ENCODE measurements around the gene HNRNPA0.

HNRNPA0 gene

GRCh38 chr5:137724251-137724650, 29.9 kb downstream of the HNRNPA0 start:
- no peak for ATAC-seq
- no peak for TF ChIP-seq ZFP3 (CRISPR knock-in tag; IDR thresholded peaks at IDR 0.05)
- no peak for TF ChIP-seq ZNF565 (CRISPR knock-in tag; conservative IDR thresholded peaks at IDR 0.05; ENCODE audit: low read depth)
- TF ChIP-seq, protein P1, sequence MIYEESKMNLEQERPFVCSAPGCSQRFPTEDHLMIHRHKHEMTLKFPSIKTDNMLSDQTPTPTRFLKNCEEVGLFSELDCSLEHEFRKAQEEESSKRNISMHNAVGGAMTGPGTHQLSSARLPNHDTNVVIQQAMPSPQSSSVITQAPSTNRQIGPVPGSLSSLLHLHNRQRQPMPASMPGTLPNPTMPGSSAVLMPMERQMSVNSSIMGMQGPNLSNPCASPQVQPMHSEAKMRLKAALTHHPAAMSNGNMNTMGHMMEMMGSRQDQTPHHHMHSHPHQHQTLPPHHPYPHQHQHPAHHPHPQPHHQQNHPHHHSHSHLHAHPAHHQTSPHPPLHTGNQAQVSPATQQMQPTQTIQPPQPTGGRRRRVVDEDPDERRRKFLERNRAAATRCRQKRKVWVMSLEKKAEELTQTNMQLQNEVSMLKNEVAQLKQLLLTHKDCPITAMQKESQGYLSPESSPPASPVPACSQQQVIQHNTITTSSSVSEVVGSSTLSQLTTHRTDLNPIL (CRISPR knock-in tag; IDR thresholded peaks at IDR 0.05; ENCODE audit: low read depth): no peak
- no peak for TF ChIP-seq PPARA (CRISPR knock-in tag; IDR thresholded peaks at IDR 0.05; ENCODE audit: borderline replicate concordance)
- no peak for TF ChIP-seq ARNTL (CRISPR knock-in tag; IDR thresholded peaks at IDR 0.05; ENCODE audit: borderline replicate concordance, low read depth)
- TF ChIP-seq GLIS3 (CRISPR knock-in tag; IDR thresholded peaks at IDR 0.05): no peak
- no peak for TF ChIP-seq ZNF8 (CRISPR knock-in tag; IDR thresholded peaks at IDR 0.05)
- TF ChIP-seq POU6F1 (CRISPR knock-in tag; IDR thresholded peaks at IDR 0.05; ENCODE audit: borderline replicate concordance, low read depth): no peak
- TF ChIP-seq TCF4 (CRISPR knock-in tag; IDR thresholded peaks at IDR 0.05; ENCODE audit: borderline replicate concordance): no peak
- TF ChIP-seq, protein P2, sequence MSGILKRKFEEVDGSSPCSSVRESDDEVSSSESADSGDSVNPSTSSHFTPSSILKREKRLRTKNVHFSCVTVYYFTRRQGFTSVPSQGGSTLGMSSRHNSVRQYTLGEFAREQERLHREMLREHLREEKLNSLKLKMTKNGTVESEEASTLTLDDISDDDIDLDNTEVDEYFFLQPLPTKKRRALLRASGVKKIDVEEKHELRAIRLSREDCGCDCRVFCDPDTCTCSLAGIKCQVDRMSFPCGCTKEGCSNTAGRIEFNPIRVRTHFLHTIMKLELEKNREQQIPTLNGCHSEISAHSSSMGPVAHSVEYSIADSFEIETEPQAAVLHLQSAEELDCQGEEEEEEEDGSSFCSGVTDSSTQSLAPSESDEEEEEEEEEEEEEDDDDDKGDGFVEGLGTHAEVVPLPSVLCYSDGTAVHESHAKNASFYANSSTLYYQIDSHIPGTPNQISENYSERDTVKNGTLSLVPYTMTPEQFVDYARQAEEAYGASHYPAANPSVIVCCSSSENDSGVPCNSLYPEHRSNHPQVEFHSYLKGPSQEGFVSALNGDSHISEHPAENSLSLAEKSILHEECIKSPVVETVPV (CRISPR knock-in tag; IDR thresholded peaks at IDR 0.05): no peak
- TF ChIP-seq, protein P3, sequence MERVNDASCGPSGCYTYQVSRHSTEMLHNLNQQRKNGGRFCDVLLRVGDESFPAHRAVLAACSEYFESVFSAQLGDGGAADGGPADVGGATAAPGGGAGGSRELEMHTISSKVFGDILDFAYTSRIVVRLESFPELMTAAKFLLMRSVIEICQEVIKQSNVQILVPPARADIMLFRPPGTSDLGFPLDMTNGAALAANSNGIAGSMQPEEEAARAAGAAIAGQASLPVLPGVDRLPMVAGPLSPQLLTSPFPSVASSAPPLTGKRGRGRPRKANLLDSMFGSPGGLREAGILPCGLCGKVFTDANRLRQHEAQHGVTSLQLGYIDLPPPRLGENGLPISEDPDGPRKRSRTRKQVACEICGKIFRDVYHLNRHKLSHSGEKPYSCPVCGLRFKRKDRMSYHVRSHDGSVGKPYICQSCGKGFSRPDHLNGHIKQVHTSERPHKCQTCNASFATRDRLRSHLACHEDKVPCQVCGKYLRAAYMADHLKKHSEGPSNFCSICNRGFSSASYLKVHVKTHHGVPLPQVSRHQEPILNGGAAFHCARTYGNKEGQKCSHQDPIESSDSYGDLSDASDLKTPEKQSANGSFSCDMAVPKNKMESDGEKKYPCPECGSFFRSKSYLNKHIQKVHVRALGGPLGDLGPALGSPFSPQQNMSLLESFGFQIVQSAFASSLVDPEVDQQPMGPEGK (CRISPR knock-in tag; IDR thresholded peaks at IDR 0.05; ENCODE audit: borderline replicate concordance): no peak
- TF ChIP-seq ZNF70 (CRISPR knock-in tag; IDR thresholded peaks at IDR 0.05): no peak
- TF ChIP-seq TOX (CRISPR knock-in tag; IDR thresholded peaks at IDR 0.05; ENCODE audit: borderline replicate concordance): no peak
- TF ChIP-seq CSDC2 (CRISPR knock-in tag; IDR thresholded peaks at IDR 0.05): no peak
- no peak for TF ChIP-seq BACH2 (CRISPR knock-in tag; IDR thresholded peaks at IDR 0.05; ENCODE audit: borderline replicate concordance)
- no peak for TF ChIP-seq OSR1 (CRISPR knock-in tag; IDR thresholded peaks at IDR 0.05)
- no peak for TF ChIP-seq ISL1 (CRISPR knock-in tag; IDR thresholded peaks at IDR 0.05)

- no peak for TF ChIP-seq BACH2 (CRISPR knock-in tag; IDR thresholded peaks at IDR 0.05; ENCODE audit: borderline replicate concordance)
- no peak for TF ChIP-seq TCF4 (CRISPR knock-in tag; IDR thresholded peaks at IDR 0.05; ENCODE audit: borderline replicate concordance)
- no peak for TF ChIP-seq ZNF565 (CRISPR knock-in tag; conservative IDR thresholded peaks at IDR 0.05; ENCODE audit: low read depth)
- no peak for TF ChIP-seq SNAI2 (CRISPR knock-in tag; IDR thresholded peaks at IDR 0.05)
- no peak for TF ChIP-seq POU6F1 (CRISPR knock-in tag; IDR thresholded peaks at IDR 0.05; ENCODE audit: borderline replicate concordance, low read depth)
- no peak for TF ChIP-seq CSDC2 (CRISPR knock-in tag; IDR thresholded peaks at IDR 0.05)
- no peak for TF ChIP-seq ESRRG (CRISPR knock-in tag; IDR thresholded peaks at IDR 0.05)
- no peak for TF ChIP-seq ZNF70 (CRISPR knock-in tag; IDR thresholded peaks at IDR 0.05)
- no peak for TF ChIP-seq ARNTL (CRISPR knock-in tag; IDR thresholded peaks at IDR 0.05; ENCODE audit: borderline replicate concordance, low read depth)
- TF ChIP-seq GLIS3 (CRISPR knock-in tag; IDR thresholded peaks at IDR 0.05): no peak
- no peak for TF ChIP-seq OSR1 (CRISPR knock-in tag; IDR thresholded peaks at IDR 0.05)
- TF ChIP-seq, protein P1 (CRISPR knock-in tag; IDR thresholded peaks at IDR 0.05; ENCODE audit: low read depth): no peak
- TF ChIP-seq, protein P2 (CRISPR knock-in tag; IDR thresholded peaks at IDR 0.05): no peak
- TF ChIP-seq TOX (CRISPR knock-in tag; IDR thresholded peaks at IDR 0.05; ENCODE audit: borderline replicate concordance): no peak
- no peak for TF ChIP-seq ZC3H10 (CRISPR knock-in tag; IDR thresholded peaks at IDR 0.05)
- TF ChIP-seq, protein P3 (CRISPR knock-in tag; IDR thresholded peaks at IDR 0.05; ENCODE audit: borderline replicate concordance): no peak
- TF ChIP-seq ISL1 (CRISPR knock-in tag; IDR thresholded peaks at IDR 0.05): no peak
- no peak for ATAC-seq
These were observed 35.6 kb downstream of the HNRNPA0 start for GRCh38 chr5:137718611-137719010.
